Upper lobe of left lung (tissue), 4 donors: Measurements from ENCODE around the gene CHRM4.

Experiments
- CTCF ChIP-seq, 6 experiments: fragments of 450-650 bp in 4 of 6; fragments of 200-600 bp in 2 of 6; sonication (generic) in 2 of 6; IDR thresholded peaks; one replicate each; pipeline ENCODE4 v1.5.1; 2016 to 2019; ENCODE audit warnings: antibody characterized with exemption in 6 of 6
- POLR2A ChIP-seq, 4 donors: fragments of 450-650 bp; IDR thresholded peaks; one replicate each; pipeline ENCODE4 v1.5.1; 2016 to 2017; ENCODE audit warnings: antibody characterized with exemption in 4 of 4, mild to moderate bottlenecking in 2 of 4

- TF ChIP-seq CTCF (IDR thresholded peaks at IDR 0.05) (no peak), POLR2A (IDR thresholded peaks at IDR 0.05) (no peak)
Observed at GRCh38 chr11:46414879-46415278, 23.3 kb upstream of the CHRM4 start.
